ENCODE measurements around the gene ACTG1. TPM values are rescaled to one million over a fixed set of nuclear protein-coding genes. Genes with fewer than 3 reads are reported as not detected.

ACTG1 gene
- total and polyA plus RNA-seq, 2 of the 4 experiments (the other 2 are of a cell fraction), result 10,907 to 15,732 TPM

DNA sequence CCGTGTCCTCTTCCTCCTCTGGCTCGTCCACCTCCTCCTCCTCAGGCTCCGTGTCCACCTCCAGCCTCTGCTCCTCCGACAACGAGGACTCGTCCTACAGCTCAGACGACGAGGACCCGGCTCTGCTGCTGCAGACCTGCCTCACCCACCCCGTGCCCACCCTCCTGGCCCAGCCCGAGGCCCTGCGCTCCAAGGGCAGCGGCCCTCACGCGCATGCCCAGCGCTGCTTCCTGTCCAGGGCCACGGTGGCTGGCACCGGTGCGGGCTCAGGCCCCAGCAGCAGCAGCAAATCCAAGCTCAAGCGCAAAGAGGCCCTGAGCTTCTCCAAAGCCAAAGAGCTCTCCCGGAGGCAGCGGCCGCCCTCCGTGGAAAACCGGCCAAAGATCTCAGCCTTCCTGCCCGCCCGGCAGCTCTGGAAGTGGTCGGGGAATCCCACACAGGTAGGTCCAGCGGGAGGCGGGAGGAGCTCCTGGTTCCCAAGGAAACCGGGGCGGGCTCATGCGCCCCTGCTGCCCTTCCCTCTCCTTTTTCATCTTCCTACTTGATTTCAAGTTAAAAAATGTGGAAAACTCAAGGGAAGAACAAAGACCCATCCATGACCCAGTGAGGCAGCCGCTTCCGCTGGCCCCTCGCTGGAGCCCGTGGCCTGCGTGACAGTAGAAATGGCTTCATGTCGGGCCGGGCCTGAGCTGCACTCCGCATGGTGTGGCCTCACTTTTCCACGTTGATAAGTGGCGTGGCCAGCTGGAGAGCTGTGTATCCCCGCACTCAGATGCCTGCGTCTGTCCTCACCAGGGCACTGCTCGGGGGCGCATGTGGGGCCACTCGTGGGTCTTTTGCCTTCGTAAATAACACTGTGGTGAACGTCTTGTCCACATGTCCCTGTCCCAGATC, 50.7 kb downstream of the ACTG1 start (continued):
- TF ChIP-seq MAZ (IDR thresholded peaks at IDR 0.05; ENCODE audit: borderline replicate concordance, low read depth, low read length), result no peak

DNA sequence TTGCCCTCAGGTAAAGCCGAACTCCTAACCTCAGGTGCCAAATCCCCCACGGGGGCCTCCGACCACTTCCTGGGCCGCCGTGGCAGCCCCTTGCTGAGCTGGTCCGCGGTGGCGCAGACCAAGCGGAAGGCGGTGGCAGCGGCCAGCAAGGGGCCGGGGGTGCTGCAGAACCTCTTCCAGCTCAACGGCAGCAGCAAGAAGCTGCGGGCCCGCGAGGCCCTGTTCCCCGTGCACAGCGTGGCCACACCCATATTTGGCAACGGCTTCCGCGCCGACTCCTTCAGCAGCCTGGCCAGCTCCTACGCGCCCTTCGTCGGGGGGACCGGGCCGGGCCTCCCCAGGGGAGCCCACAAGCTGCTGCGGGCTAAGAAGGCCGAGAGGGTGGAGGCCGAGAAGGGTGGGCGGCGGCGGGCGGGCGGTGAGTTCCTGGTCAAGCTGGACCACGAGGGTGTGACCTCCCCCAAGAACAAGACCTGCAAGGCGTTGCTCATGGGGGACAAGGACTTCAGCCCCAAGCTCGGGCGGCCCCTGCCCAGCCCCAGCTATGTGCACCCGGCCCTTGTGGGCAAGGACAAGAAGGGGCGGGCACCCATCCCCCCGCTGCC, 51.6 kb downstream of the ACTG1 start:
- Histone ChIP-seq H3K27me3 (ENCODE audit: control insufficient read depth, insufficient read depth, low read length) (no peaks in the 10 kb centered on the region), H3K4ac (ENCODE audit: low read depth, low read length) (no peak overlapping the region), H3K4me1 (ENCODE audit: control insufficient read depth, insufficient read depth, low read length) (no peaks in the 10 kb centered on the region), H3K9ac (ENCODE audit: low read depth, low read length) (no peak overlapping the region), H3K14ac (replicated peaks; ENCODE audit: low read depth, low read length) (no peak overlapping the region), H3K4me2 (ENCODE audit: low read depth, low read length) (no peak overlapping the region), H3K18ac (ENCODE audit: low read depth, low read length) (no peak overlapping the region), H2BK120ac (ENCODE audit: low read depth, low read length) (no peak overlapping the region), H3K36me3 (ENCODE audit: control insufficient read depth, insufficient read depth, low read length) (peaks cover 37% of the 10 kb centered on the region), H3K9me3 (ENCODE audit: control insufficient read depth, insufficient read depth, low read length) (no peaks in the 10 kb centered on the region), H4K5ac (ENCODE audit: low read depth, low read length) (no peak overlapping the region), H2AFZ (replicated peaks; ENCODE audit: low read length, poor library complexity) (no peak overlapping the region), H3K4me3 (ENCODE audit: insufficient read depth, low read depth, low read length) (no peak overlapping the region), H3K23ac (ENCODE audit: low read depth, low read length) (no peak overlapping the region), H3K79me1 (ENCODE audit: low read depth in 1 of 2, low read length in 2 of 2) (no peaks in the 10 kb centered on the region), H3K9me1 (ENCODE audit: insufficient read depth, low read length) (no peaks in the 10 kb centered on the region), H2AK9ac (replicated peaks; ENCODE audit: low read depth, low read length, poor library complexity) (no peak overlapping the region), H2BK15ac (ENCODE audit: low read depth, low read length) (no peak overlapping the region), H3K27ac (ENCODE audit: insufficient read depth, low read length) (no peak overlapping the region), H3K56ac (ENCODE audit: extremely low read depth, insufficient read depth, low read length) (no peak overlapping the region), H2BK5ac (ENCODE audit: low read depth, low read length, poor library complexity, severe bottlenecking) (no peak overlapping the region), H4K8ac (ENCODE audit: low read depth in 2 of 2, low read length in 2 of 2) (no peak overlapping the region), H2AK5ac (ENCODE audit: low read depth, low read length) (no peak overlapping the region), H4K91ac (ENCODE audit: insufficient read depth, low read depth, low read length) (no peak overlapping the region), H2BK20ac (ENCODE audit: low read depth, low read length) (no peak overlapping the region), H4K20me1 (ENCODE audit: insufficient read depth, low read length) (no peaks in the 10 kb centered on the region)
- ATAC-seq (ENCODE audit: low read depth) (no peak), DNase-seq (no peak)
- 89% methylated on average over 35 of the region's 43 CpGs; no CpG with 5 or more reads in 1 of the 2 experiments for WGBS, 2 experiments (ENCODE audit: extremely low coverage in 2 of 2, insufficient read length in 1 of 2)
- intact Hi-C loops (cut with micrococcal nuclease) (no loop called here), in situ Hi-C loops (cut with MboI; ENCODE audit: low sequenced_read_pairs) (no loop called here), dilution Hi-C loops (cut with HindIII; ENCODE audit: low sequenced_read_pairs, unreplicated experiment) (no loop called here)
- BruUV-seq (replicated peaks), result no TSS peak
- no peak for TF ChIP-seq ELK1 (IDR thresholded peaks at IDR 0.05; ENCODE audit: borderline replicate concordance, low read depth, low read length)
- no peak for TF ChIP-seq POLR2A (IDR thresholded peaks at IDR 0.05; ENCODE audit: low read depth, low read length)
- TF ChIP-seq, protein P1, sequence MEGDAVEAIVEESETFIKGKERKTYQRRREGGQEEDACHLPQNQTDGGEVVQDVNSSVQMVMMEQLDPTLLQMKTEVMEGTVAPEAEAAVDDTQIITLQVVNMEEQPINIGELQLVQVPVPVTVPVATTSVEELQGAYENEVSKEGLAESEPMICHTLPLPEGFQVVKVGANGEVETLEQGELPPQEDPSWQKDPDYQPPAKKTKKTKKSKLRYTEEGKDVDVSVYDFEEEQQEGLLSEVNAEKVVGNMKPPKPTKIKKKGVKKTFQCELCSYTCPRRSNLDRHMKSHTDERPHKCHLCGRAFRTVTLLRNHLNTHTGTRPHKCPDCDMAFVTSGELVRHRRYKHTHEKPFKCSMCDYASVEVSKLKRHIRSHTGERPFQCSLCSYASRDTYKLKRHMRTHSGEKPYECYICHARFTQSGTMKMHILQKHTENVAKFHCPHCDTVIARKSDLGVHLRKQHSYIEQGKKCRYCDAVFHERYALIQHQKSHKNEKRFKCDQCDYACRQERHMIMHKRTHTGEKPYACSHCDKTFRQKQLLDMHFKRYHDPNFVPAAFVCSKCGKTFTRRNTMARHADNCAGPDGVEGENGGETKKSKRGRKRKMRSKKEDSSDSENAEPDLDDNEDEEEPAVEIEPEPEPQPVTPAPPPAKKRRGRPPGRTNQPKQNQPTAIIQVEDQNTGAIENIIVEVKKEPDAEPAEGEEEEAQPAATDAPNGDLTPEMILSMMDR (conservative IDR thresholded peaks at IDR 0.05; ENCODE audit: low read depth, low read length), result no peak
- no peak for TF ChIP-seq RAD21 (IDR thresholded peaks at IDR 0.05; ENCODE audit: low read length)
- TF ChIP-seq NFE2L2 (IDR thresholded peaks at IDR 0.05; ENCODE audit: low read depth, low read length), result no peak
- no peak for TF ChIP-seq MAFK (IDR thresholded peaks at IDR 0.05; ENCODE audit: low read depth, low read length)
- POLR2A ChIA-PET (ENCODE audit: unreplicated experiment), result no interaction called here
- CTCF ChIA-PET, result no interaction called here
